ENCODE measurements around the gene PRMT7. TPM values are rescaled to one million over a fixed set of nuclear protein-coding genes. Genes with fewer than 3 reads are reported as not detected.

PRMT7 gene
- polyA plus RNA-seq, 1 donor (not counting 4 experiments of a cell fraction or from before 2014, with no cell fraction given) = 27.4 TPM

GRCh38 chr16:68376590-68376989, 65.8 kb downstream of the PRMT7 start:
- H3K4me1 ChIP-seq (ENCODE audit: control insufficient read depth, extremely low read depth, insufficient read depth, low read length) = no peaks in the 10 kb centered on the region
- H3K36me3 ChIP-seq (ENCODE audit: control insufficient read depth in 2 of 2, extremely low read depth in 1 of 2, insufficient read depth in 2 of 2, low read length in 2 of 2) = no peaks in the 10 kb centered on the region
- no peak overlapping the region for H2AFZ ChIP-seq (ENCODE audit: control insufficient read depth, low read length)
- no peak for FAIRE-seq
- dilution Hi-C loops (cut with MboI; ENCODE audit: extremely low pct_ligation_motif_present, low sequenced_read_pairs) = no loop called here
- DNase-seq (ENCODE audit: low read depth, low spot score) = no peak
- no peak overlapping the region for H3K27ac ChIP-seq (ENCODE audit: control insufficient read depth, insufficient read depth, low read length)
- H3K9me3 ChIP-seq (ENCODE audit: control insufficient read depth, low read depth, low read length) = no peaks in the 10 kb centered on the region
- H3K9me1 ChIP-seq (ENCODE audit: control insufficient read depth, extremely low read depth, insufficient read depth, low read length) = no peaks in the 10 kb centered on the region
- no peak overlapping the region for H3K9ac ChIP-seq (ENCODE audit: control insufficient read depth, extremely low read depth, insufficient read depth, low read length)
- peaks cover 20% of the 10 kb centered on the region for H3K27me3 ChIP-seq (ENCODE audit: control insufficient read depth, extremely low read depth, insufficient read depth, low read length)
- no peak for TF ChIP-seq CTCF (optimal IDR thresholded peaks at IDR 0.05 in 1 of 3, IDR thresholded peaks at IDR 0.05 in 1 of 3, conservative IDR thresholded peaks at IDR 0.05 in 1 of 3; ENCODE audit: extremely low read depth in 1 of 3, insufficient read depth in 2 of 3, low read length in 3 of 3)
- TF ChIP-seq EZH2 (IDR thresholded peaks at IDR 0.05; ENCODE audit: low read length) = no peak
- no peak overlapping the region for H3K4me2 ChIP-seq (ENCODE audit: control insufficient read depth, extremely low read depth, insufficient read depth, low read depth, low read length)
- no peaks in the 10 kb centered on the region for H4K20me1 ChIP-seq (ENCODE audit: control insufficient read depth, extremely low read depth, insufficient read depth, low read length)
- H3K79me2 ChIP-seq (ENCODE audit: control insufficient read depth, insufficient read depth, low read length) = no peaks in the 10 kb centered on the region
- no peak overlapping the region for H3K4me3 ChIP-seq (ENCODE audit: control insufficient read depth in 2 of 3, extremely low read depth in 1 of 3, insufficient read depth in 2 of 3, low read depth in 1 of 3, low read length in 3 of 3)

GRCh38 chr16:68377221-68377620, 66.4 kb downstream of the PRMT7 start:
- Histone ChIP-seq H2AFZ (ENCODE audit: control insufficient read depth, low read length) (no peak overlapping the region), H3K9me3 (ENCODE audit: control insufficient read depth, low read depth, low read length) (no peaks in the 10 kb centered on the region), H3K27ac (ENCODE audit: control insufficient read depth, insufficient read depth, low read length) (no peak overlapping the region), H3K4me3 (ENCODE audit: control insufficient read depth in 2 of 3, extremely low read depth in 1 of 3, insufficient read depth in 2 of 3, low read depth in 1 of 3, low read length in 3 of 3) (no peak overlapping the region), H4K20me1 (ENCODE audit: control insufficient read depth, extremely low read depth, insufficient read depth, low read length) (no peaks in the 10 kb centered on the region), H3K79me2 (ENCODE audit: control insufficient read depth, insufficient read depth, low read length) (no peaks in the 10 kb centered on the region), H3K9me1 (ENCODE audit: control insufficient read depth, extremely low read depth, insufficient read depth, low read length) (no peaks in the 10 kb centered on the region), H3K4me2 (ENCODE audit: control insufficient read depth, extremely low read depth, insufficient read depth, low read depth, low read length) (no peak overlapping the region), H3K27me3 (ENCODE audit: control insufficient read depth, extremely low read depth, insufficient read depth, low read length) (peaks cover 20% of the 10 kb centered on the region), H3K36me3 (ENCODE audit: control insufficient read depth in 2 of 2, extremely low read depth in 1 of 2, insufficient read depth in 2 of 2, low read length in 2 of 2) (no peaks in the 10 kb centered on the region), H3K4me1 (ENCODE audit: control insufficient read depth, extremely low read depth, insufficient read depth, low read length) (no peaks in the 10 kb centered on the region), H3K9ac (ENCODE audit: control insufficient read depth, extremely low read depth, insufficient read depth, low read length) (no peak overlapping the region)
- dilution Hi-C loops (cut with MboI; ENCODE audit: extremely low pct_ligation_motif_present, low sequenced_read_pairs) = no loop called here
- no peak for TF ChIP-seq EZH2 (IDR thresholded peaks at IDR 0.05; ENCODE audit: low read length)
- no peak for TF ChIP-seq CTCF (optimal IDR thresholded peaks at IDR 0.05 in 1 of 3, IDR thresholded peaks at IDR 0.05 in 1 of 3, conservative IDR thresholded peaks at IDR 0.05 in 1 of 3; ENCODE audit: extremely low read depth in 1 of 3, insufficient read depth in 2 of 3, low read length in 3 of 3)
- DNase-seq (ENCODE audit: low read depth, low spot score) = no peak
- no peak for FAIRE-seq

Data from keratinocyte (primary cell).